ENCODE measurements around the gene SYP.

The SYP gene

GRCh38 chrX:49232525-49232924 is 32.5 kb upstream of the SYP start:
- no peak overlapping the region for H3K27ac ChIP-seq
- TF ChIP-seq ZFX (IDR thresholded peaks at IDR 0.05; ENCODE audit: borderline replicate concordance) = no peak

GRCh38 chrX:49231333-49232000 is 31.5 kb upstream of the SYP start:
- H3K27ac ChIP-seq = no peak overlapping the region
- TF ChIP-seq ZFX (IDR thresholded peaks at IDR 0.05; ENCODE audit: borderline replicate concordance) (no peak), CTCF (IDR thresholded peaks at IDR 0.05) (no peak)

GRCh38 chrX:49230500-49231232 is 30.7 kb upstream of the SYP start:
- peak overlapping the region; percentile 61 for H3K27ac ChIP-seq
- TF ChIP-seq CTCF (IDR thresholded peaks at IDR 0.05) (0 out of 2 replicates have a peak, but pooled peaks have one; percentile 7), ZFX (IDR thresholded peaks at IDR 0.05; ENCODE audit: borderline replicate concordance) (no peak)

GRCh38 chrX:49228185-49228584 is 28.2 kb upstream of the SYP start:
- no peak for TF ChIP-seq ZFX (IDR thresholded peaks at IDR 0.05; ENCODE audit: borderline replicate concordance)
- no peak for TF ChIP-seq CTCF (IDR thresholded peaks at IDR 0.05)
- H3K27ac ChIP-seq = no peak overlapping the region

GRCh38 chrX:49227726-49228125 is 27.7 kb upstream of the SYP start:
- TF ChIP-seq CTCF (IDR thresholded peaks at IDR 0.05) = no peak
- no peak for TF ChIP-seq ZFX (IDR thresholded peaks at IDR 0.05; ENCODE audit: borderline replicate concordance)
- H3K27ac ChIP-seq = no peak overlapping the region

- no peak for TF ChIP-seq CTCF (IDR thresholded peaks at IDR 0.05)
- no peak for TF ChIP-seq ZFX (IDR thresholded peaks at IDR 0.05; ENCODE audit: borderline replicate concordance)
- H3K27ac ChIP-seq = no peak overlapping the region
These were observed 27.0 kb upstream of the SYP start for GRCh38 chrX:49226946-49227345.

GRCh38 chrX:49225858-49226257 is 25.9 kb upstream of the SYP start:
- TF ChIP-seq ZFX (IDR thresholded peaks at IDR 0.05; ENCODE audit: borderline replicate concordance) (no peak), CTCF (IDR thresholded peaks at IDR 0.05) (no peak)
- no peak overlapping the region for H3K27ac ChIP-seq
